Measurements from ENCODE around the gene TCIRG1.

TCIRG1 gene

GRCh38 chr11:68012044-68012842 is 26.6 kb upstream of the TCIRG1 start:
- Histone ChIP-seq H3K4me1 (ENCODE audit: low read length) (peaks cover 55% of the 10 kb centered on the region), H3K27ac (ENCODE audit: low read length) (no peak overlapping the region), H3K27me3 (replicated peaks; ENCODE audit: insufficient read depth, low read length) (no peaks in the 10 kb centered on the region), H3K36me3 (replicated peaks; ENCODE audit: insufficient read depth, low read length) (no peaks in the 10 kb centered on the region), H3K79me2 (ENCODE audit: low read length) (no peaks in the 10 kb centered on the region), H3K9me2 (replicated peaks; ENCODE audit: insufficient read depth, low read length) (no peaks in the 10 kb centered on the region), H4K20me1 (ENCODE audit: insufficient read depth, low read length) (no peaks in the 10 kb centered on the region), H3K4me2 (ENCODE audit: low read depth, low read length) (no peak overlapping the region), H3F3A (ENCODE audit: insufficient read depth, low read length) (peaks cover 34% of the 10 kb centered on the region), H3K9me3 (replicated peaks; ENCODE audit: insufficient read depth, low read length) (no peaks in the 10 kb centered on the region), H3K9ac (ENCODE audit: low read length) (no peak overlapping the region), H2AFZ (ENCODE audit: low read length) (no peak overlapping the region), H3K4me3 (ENCODE audit: low read length) (no peak overlapping the region)
- TF ChIP-seq CTCF (IDR thresholded peaks at IDR 0.05; ENCODE audit: low read length) = no peak
- TF ChIP-seq EZH2phosphoT487 (IDR thresholded peaks at IDR 0.05; ENCODE audit: low read length) = no peak
- TF ChIP-seq EZH2 (optimal IDR thresholded peaks at IDR 0.05; ENCODE audit: low read depth, low read length) = no peak
- no peak for DNase-seq

GRCh38 chr11:68012843-68013610 is 25.8 kb upstream of the TCIRG1 start:
- DNase-seq = peak; percentile 75
- Histone ChIP-seq H3K4me2 (ENCODE audit: low read depth, low read length) (peak overlapping the region; percentile 17; the same call in 1 of the 2 replicates), H3K9me3 (replicated peaks; ENCODE audit: insufficient read depth, low read length) (no peaks in the 10 kb centered on the region), H3K27me3 (replicated peaks; ENCODE audit: insufficient read depth, low read length) (no peaks in the 10 kb centered on the region), H3K9ac (ENCODE audit: low read length) (no peak overlapping the region), H3K9me2 (replicated peaks; ENCODE audit: insufficient read depth, low read length) (no peaks in the 10 kb centered on the region), H3K79me2 (ENCODE audit: low read length) (no peaks in the 10 kb centered on the region), H3F3A (ENCODE audit: insufficient read depth, low read length) (peaks cover 29% of the 10 kb centered on the region), H3K4me3 (ENCODE audit: low read length) (no peak overlapping the region), H3K27ac (ENCODE audit: low read length) (peak overlapping the region; percentile 28; the same call in 1 of the 2 replicates), H3K36me3 (replicated peaks; ENCODE audit: insufficient read depth, low read length) (no peaks in the 10 kb centered on the region), H3K4me1 (ENCODE audit: low read length) (peaks cover 48% of the 10 kb centered on the region), H4K20me1 (ENCODE audit: insufficient read depth, low read length) (no peaks in the 10 kb centered on the region), H2AFZ (ENCODE audit: low read length) (no peak overlapping the region)
- TF ChIP-seq EZH2 (optimal IDR thresholded peaks at IDR 0.05; ENCODE audit: low read depth, low read length) (no peak), EZH2phosphoT487 (IDR thresholded peaks at IDR 0.05; ENCODE audit: low read length) (no peak), CTCF (IDR thresholded peaks at IDR 0.05; ENCODE audit: low read length) (no peak)

GRCh38 chr11:68013611-68014156 is 25.1 kb upstream of the TCIRG1 start:
- no peaks in the 10 kb centered on the region for H3K79me2 ChIP-seq (ENCODE audit: low read length)
- H3F3A ChIP-seq (ENCODE audit: insufficient read depth, low read length) = peaks cover 24% of the 10 kb centered on the region
- no peaks in the 10 kb centered on the region for H3K27me3 ChIP-seq (replicated peaks; ENCODE audit: insufficient read depth, low read length)
- H3K9ac ChIP-seq (ENCODE audit: low read length) = no peak overlapping the region
- no peak overlapping the region for H2AFZ ChIP-seq (ENCODE audit: low read length)
- no peak for TF ChIP-seq EZH2phosphoT487 (IDR thresholded peaks at IDR 0.05; ENCODE audit: low read length)
- TF ChIP-seq CTCF (IDR thresholded peaks at IDR 0.05; ENCODE audit: low read length) = no peak
- TF ChIP-seq EZH2 (optimal IDR thresholded peaks at IDR 0.05; ENCODE audit: low read depth, low read length) = no peak
- no peak for DNase-seq
- no peaks in the 10 kb centered on the region for H4K20me1 ChIP-seq (ENCODE audit: insufficient read depth, low read length)
- H3K36me3 ChIP-seq (replicated peaks; ENCODE audit: insufficient read depth, low read length) = no peaks in the 10 kb centered on the region
- no peak overlapping the region for H3K4me3 ChIP-seq (ENCODE audit: low read length)
- peak overlapping the region; percentile 28; the same call in 1 of the 2 replicates for H3K27ac ChIP-seq (ENCODE audit: low read length)
- H3K4me2 ChIP-seq (ENCODE audit: low read depth, low read length) = peak overlapping the region; percentile 17; the same call in 1 of the 2 replicates
- H3K9me2 ChIP-seq (replicated peaks; ENCODE audit: insufficient read depth, low read length) = no peaks in the 10 kb centered on the region
- H3K9me3 ChIP-seq (replicated peaks; ENCODE audit: insufficient read depth, low read length) = no peaks in the 10 kb centered on the region
- H3K4me1 ChIP-seq (ENCODE audit: low read length) = peaks cover 41% of the 10 kb centered on the region
